Sigmoid colon (tissue), 7 donors: Measurements from ENCODE around the gene FIBP. TPM values are rescaled to one million over a fixed set of nuclear protein-coding genes. Genes with fewer than 3 reads are reported as not detected.

Source experiments
- polyA plus RNA-seq, 3 donors: library from polyadenylated mRNA; stranded (reverse); fragments of 200-250 nt; gene quantifications; one replicate each; pipeline ENCODE4 v1.2.3, GENCODE V29; 2013
- total RNA-seq, 4 donors: library from RNA; depleted of rRNA; stranded (reverse); fragments of >200 nt; gene quantifications; one replicate each; pipeline ENCODE4 v1.1.0, GENCODE V29; 2016
- donor health status: healthy with polysubstance abuse.
- donor health status: Bipolar disorder and iron deficiency.
- donor health status: healthy.

FIBP gene
- total and polyA plus RNA-seq, 7 donors: 37.5 to 66.1 (median 54.4) TPM

Other genes starting within 250 kb of the FIBP start
- gene RELA, start 225.6 kb downstream of the FIBP start, total RNA-seq: 10 to 100 TPM; 36.4 to 62.6 (median 46.9) TPM
- gene RELA, start 225.6 kb downstream of the FIBP start, polyA plus RNA-seq: 10 to 100 TPM; 33.6 to 45.6 (median 37.5) TPM
- gene KAT5, start 176.2 kb downstream of the FIBP start, total RNA-seq: 10 to 100 TPM; 58.4 to 92.7 (median 74.7) TPM
- 10 to 100 TPM; 51.1 to 81.0 (median 53.9) TPM for gene KAT5, start 176.2 kb downstream of the FIBP start, polyA plus RNA-seq
- 100 to 1,000 TPM; 120 to 168 (median 146) TPM for gene RNASEH2C, start 167.7 kb downstream of the FIBP start, total RNA-seq
- gene RNASEH2C, start 167.7 kb downstream of the FIBP start, polyA plus RNA-seq: 10 to 100 TPM; 45.6 to 68.1 (median 55.7) TPM
- 10 to 100 TPM in 2 of 4 donors, 1 to 10 TPM in 2; 6.6 to 13.3 (median 10.8) TPM for gene AP5B1, start 107.5 kb downstream of the FIBP start, total RNA-seq
- gene AP5B1, start 107.5 kb downstream of the FIBP start, polyA plus RNA-seq: 10 to 100 TPM in 1 of 3 donors, 1 to 10 TPM in 2; 6.6 to 14.6 (median 9.0) TPM
- gene OVOL1, start 101.4 kb downstream of the FIBP start, total RNA-seq: not detected
- 10 to 100 TPM; 16.6 to 30.0 (median 22.7) TPM for gene OVOL1, start 101.4 kb downstream of the FIBP start, polyA plus RNA-seq
- gene SNX32, start 54.5 kb downstream of the FIBP start, total RNA-seq: 1 to 10 TPM in 1 of 4 donors, under 1 TPM in 3; 0.27 to 1.2 (median 0.63) TPM
- 1 to 10 TPM in 1 of 3 donors, under 1 TPM in 1, not detected in 1; 0.69 to 1.5 TPM for gene SNX32, start 54.5 kb downstream of the FIBP start, polyA plus RNA-seq
- 100 to 1,000 TPM; 428 to 506 (median 487) TPM for gene CFL1, start 30.3 kb downstream of the FIBP start, total RNA-seq
- gene CFL1, start 30.3 kb downstream of the FIBP start, polyA plus RNA-seq: 1,000 to 10,000 TPM; 1,456 to 2,165 (median 1,757) TPM
- 10 to 100 TPM; 42.1 to 54.2 (median 45.2) TPM for gene MUS81, start 28.0 kb downstream of the FIBP start, total RNA-seq
- gene MUS81, start 28.0 kb downstream of the FIBP start, polyA plus RNA-seq: 10 to 100 TPM; 33.5 to 61.8 (median 36.0) TPM
- gene EFEMP2, start 15.7 kb downstream of the FIBP start, total RNA-seq: 100 to 1,000 TPM in 2 of 4 donors, 10 to 100 TPM in 2; 71.7 to 120 (median 97.3) TPM
- 10 to 100 TPM in 2 of 3 donors, 1 to 10 TPM in 1; 8.6 to 24.0 (median 19.4) TPM for gene EFEMP2, start 15.7 kb downstream of the FIBP start, polyA plus RNA-seq
- under 1 TPM in 1 of 4 donors, not detected in 3; 0.82 TPM for gene CTSW, start 8.6 kb downstream of the FIBP start, total RNA-seq
- gene CTSW, start 8.6 kb downstream of the FIBP start, polyA plus RNA-seq: 1 to 10 TPM in 2 of 3 donors, not detected in 1; 2.3 to 3.1 TPM
- 10 to 100 TPM; 57.1 to 73.6 (median 67.6) TPM for gene CCDC85B, start 2.2 kb upstream of the FIBP start, total RNA-seq
- 10 to 100 TPM in 2 of 3 donors, 1 to 10 TPM in 1; 4.2 to 31.6 (median 13.2) TPM for gene CCDC85B, start 2.2 kb upstream of the FIBP start, polyA plus RNA-seq
- gene FOSL1, start 11.9 kb upstream of the FIBP start, total RNA-seq: 10 to 100 TPM in 1 of 4 donors, 1 to 10 TPM in 1, under 1 TPM in 1, not detected in 1; 0.36 to 12.4 (median 2.8) TPM
- gene FOSL1, start 11.9 kb upstream of the FIBP start, polyA plus RNA-seq: 1 to 10 TPM; 1.6 to 3.6 (median 2.9) TPM
- gene C11orf68, start 30.6 kb upstream of the FIBP start, total RNA-seq: 10 to 100 TPM; 22.1 to 36.3 (median 23.9) TPM
- 10 to 100 TPM; 23.4 to 26.1 (median 24.0) TPM for gene C11orf68, start 30.6 kb upstream of the FIBP start, polyA plus RNA-seq
- 100 to 1,000 TPM in 1 of 4 donors, 10 to 100 TPM in 3; 58.9 to 115 (median 79.2) TPM for gene DRAP1, start 31.0 kb upstream of the FIBP start, total RNA-seq
- gene DRAP1, start 31.0 kb upstream of the FIBP start, polyA plus RNA-seq: 10 to 100 TPM; 61.5 to 87.1 (median 77.5) TPM
- under 1 TPM in 1 of 4 donors, not detected in 3; 0.49 TPM for gene TSGA10IP, start 57.0 kb upstream of the FIBP start, total RNA-seq
- not detected for gene TSGA10IP, start 57.0 kb upstream of the FIBP start, polyA plus RNA-seq
- 10 to 100 TPM; 33.8 to 38.8 (median 37.0) TPM for gene SART1, start 73.3 kb upstream of the FIBP start, total RNA-seq
- gene SART1, start 73.3 kb upstream of the FIBP start, polyA plus RNA-seq: 10 to 100 TPM; 22.2 to 50.0 (median 26.4) TPM
- 10 to 100 TPM; 19.4 to 23.9 (median 21.1) TPM for gene EIF1AD, start 113.7 kb upstream of the FIBP start, total RNA-seq
- gene EIF1AD, start 113.7 kb upstream of the FIBP start, polyA plus RNA-seq: 10 to 100 TPM; 13.8 to 26.0 (median 14.3) TPM
- 10 to 100 TPM; 40.4 to 76.4 (median 50.5) TPM for gene BANF1, start 114.0 kb upstream of the FIBP start, total RNA-seq
- gene BANF1, start 114.0 kb upstream of the FIBP start, polyA plus RNA-seq: 100 to 1,000 TPM; 113 to 150 (median 130) TPM
- gene CST6, start 123.5 kb upstream of the FIBP start, total RNA-seq: not detected
- 1 to 10 TPM in 1 of 3 donors, under 1 TPM in 1, not detected in 1; 0.10 to 1.2 TPM for gene CST6, start 123.5 kb upstream of the FIBP start, polyA plus RNA-seq
- gene CATSPER1, start 138.0 kb upstream of the FIBP start, total RNA-seq: not detected
- gene CATSPER1, start 138.0 kb upstream of the FIBP start, polyA plus RNA-seq: under 1 TPM in 1 of 3 donors, not detected in 2; 0.06 TPM
- gene GAL3ST3, start 160.7 kb upstream of the FIBP start, total RNA-seq: not detected
- gene GAL3ST3, start 160.7 kb upstream of the FIBP start, polyA plus RNA-seq: under 1 TPM in 1 of 3 donors, not detected in 2; 0.04 TPM
- gene SF3B2, start 163.9 kb upstream of the FIBP start, total RNA-seq: 100 to 1,000 TPM in 2 of 4 donors, 10 to 100 TPM in 2; 75.5 to 122 (median 102) TPM
- 100 to 1,000 TPM in 1 of 3 donors, 10 to 100 TPM in 2; 71.7 to 119 (median 91.9) TPM for gene SF3B2, start 163.9 kb upstream of the FIBP start, polyA plus RNA-seq
- gene PACS1, start 181.8 kb upstream of the FIBP start, total RNA-seq: 10 to 100 TPM; 16.3 to 75.9 (median 26.5) TPM
- 10 to 100 TPM in 1 of 3 donors, 1 to 10 TPM in 2; 2.1 to 28.0 (median 5.4) TPM for gene PACS1, start 181.8 kb upstream of the FIBP start, polyA plus RNA-seq